ENCODE data around the gene SLC2A10. TPM values are rescaled to one million over a fixed set of nuclear protein-coding genes. Genes with fewer than 3 reads are reported as not detected.

Gene SLC2A10
- total and polyA plus RNA-seq, 2 donors (not counting 3 experiments of a cell fraction or from before 2014, with no cell fraction given), result 11.2 to 13.6 TPM

DNA sequence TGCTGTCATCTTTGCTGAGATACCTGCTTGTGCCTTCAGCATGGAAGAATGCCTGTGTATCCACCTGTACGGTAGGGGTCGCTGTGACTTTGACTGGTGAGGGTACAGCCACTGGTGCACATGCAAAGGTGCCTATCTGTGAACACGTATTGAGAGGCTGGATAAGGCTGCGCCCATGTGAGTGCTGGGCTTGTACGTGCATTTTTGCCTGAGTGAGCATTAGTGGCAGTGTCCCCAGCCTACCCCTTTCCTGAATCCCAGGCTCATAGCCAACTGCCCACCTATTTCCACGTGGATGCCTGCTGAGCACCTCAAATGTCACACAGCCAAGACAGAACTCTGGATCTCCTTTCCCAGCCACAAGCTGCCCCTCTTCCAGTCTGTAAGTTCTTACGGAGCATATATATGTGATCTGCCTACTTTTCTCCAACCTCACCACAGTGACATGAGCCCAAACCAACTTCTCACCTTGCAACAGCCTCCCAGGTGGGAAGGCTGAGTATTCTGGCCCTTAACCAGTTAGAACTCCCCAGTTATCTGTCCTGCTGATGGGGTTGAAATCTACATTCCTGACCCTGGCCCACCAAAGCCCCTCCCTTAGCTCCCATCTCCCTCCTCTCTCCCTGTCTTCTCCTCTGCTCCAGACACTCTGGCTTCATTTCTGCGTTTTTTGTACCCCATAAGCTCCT lies 1.1 kb upstream of the SLC2A10 start:
- CTCF ChIA-PET, result interaction anchor here (1.4 to 2.2 kb wide), 2 partner anchors 19 to 44 kb away, joined by 6 read pairs; partner anchors contain the start of gene TP53RK

DNA sequence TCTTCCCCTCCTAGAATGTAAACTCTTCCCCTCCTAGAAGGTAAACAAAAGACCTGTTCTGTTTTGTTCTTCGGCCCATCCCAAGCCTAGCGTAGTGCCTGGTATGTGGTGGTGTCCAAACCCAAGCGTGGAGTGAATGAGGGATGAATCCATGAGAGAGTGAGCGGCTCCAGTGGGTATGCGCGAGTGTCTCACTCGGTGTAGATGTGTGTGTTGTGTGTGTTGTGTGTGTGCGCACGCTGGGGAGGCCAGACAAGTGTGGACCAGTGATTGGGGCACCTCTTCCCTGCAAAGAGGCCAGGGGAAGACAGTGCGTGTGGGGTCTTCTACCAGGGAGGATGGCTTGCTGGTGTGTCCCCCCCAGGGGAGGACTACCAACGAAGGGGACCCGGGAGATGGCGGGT lies 392 bp upstream of the SLC2A10 start:
- H2AFZ ChIP-seq (ENCODE audit: low read depth, low read length), result peak overlapping the region; percentile 98
- no peak overlapping the region for H3K27ac ChIP-seq (ENCODE audit: insufficient read depth, low read depth, low read length)
- no peaks in the 10 kb centered on the region for H3K9me1 ChIP-seq (replicated peaks; ENCODE audit: control insufficient read depth, extremely low read depth, insufficient read depth, low read length)
- CTCF ChIA-PET, result no interaction called here
- no TSS peak for BruUV-seq (replicated peaks)
- H3K79me2 ChIP-seq (ENCODE audit: control insufficient read depth, insufficient read depth, low read length), result no peaks in the 10 kb centered on the region
- TF ChIP-seq JUN (IDR thresholded peaks at IDR 0.05; ENCODE audit: borderline replicate concordance, insufficient read depth, insufficient read length, low read depth) (no peak), MYC (IDR thresholded peaks at IDR 0.05; ENCODE audit: low read depth, low read length) (no peak), EZH2 (IDR thresholded peaks at IDR 0.05; ENCODE audit: borderline replicate concordance, low read depth, low read length, severe bottlenecking) (no peak), GATA2 (IDR thresholded peaks at IDR 0.05; ENCODE audit: insufficient read depth, insufficient read length, low read depth, low read length) (no peak), POLR2A (IDR thresholded peaks at IDR 0.05; ENCODE audit: low read depth, low read length) (no peak), FOS (IDR thresholded peaks at IDR 0.05; ENCODE audit: borderline replicate concordance, insufficient read depth, low read length) (no peak)
- TF ChIP-seq, protein P1, sequence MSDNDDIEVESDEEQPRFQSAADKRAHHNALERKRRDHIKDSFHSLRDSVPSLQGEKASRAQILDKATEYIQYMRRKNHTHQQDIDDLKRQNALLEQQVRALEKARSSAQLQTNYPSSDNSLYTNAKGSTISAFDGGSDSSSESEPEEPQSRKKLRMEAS (IDR thresholded peaks at IDR 0.05; ENCODE audit: insufficient read depth, insufficient read length), result no peak
- TF ChIP-seq, protein P2, sequence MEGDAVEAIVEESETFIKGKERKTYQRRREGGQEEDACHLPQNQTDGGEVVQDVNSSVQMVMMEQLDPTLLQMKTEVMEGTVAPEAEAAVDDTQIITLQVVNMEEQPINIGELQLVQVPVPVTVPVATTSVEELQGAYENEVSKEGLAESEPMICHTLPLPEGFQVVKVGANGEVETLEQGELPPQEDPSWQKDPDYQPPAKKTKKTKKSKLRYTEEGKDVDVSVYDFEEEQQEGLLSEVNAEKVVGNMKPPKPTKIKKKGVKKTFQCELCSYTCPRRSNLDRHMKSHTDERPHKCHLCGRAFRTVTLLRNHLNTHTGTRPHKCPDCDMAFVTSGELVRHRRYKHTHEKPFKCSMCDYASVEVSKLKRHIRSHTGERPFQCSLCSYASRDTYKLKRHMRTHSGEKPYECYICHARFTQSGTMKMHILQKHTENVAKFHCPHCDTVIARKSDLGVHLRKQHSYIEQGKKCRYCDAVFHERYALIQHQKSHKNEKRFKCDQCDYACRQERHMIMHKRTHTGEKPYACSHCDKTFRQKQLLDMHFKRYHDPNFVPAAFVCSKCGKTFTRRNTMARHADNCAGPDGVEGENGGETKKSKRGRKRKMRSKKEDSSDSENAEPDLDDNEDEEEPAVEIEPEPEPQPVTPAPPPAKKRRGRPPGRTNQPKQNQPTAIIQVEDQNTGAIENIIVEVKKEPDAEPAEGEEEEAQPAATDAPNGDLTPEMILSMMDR (IDR thresholded peaks at IDR 0.05; ENCODE audit: extremely low read depth in 1 of 2, insufficient read depth in 1 of 2, low read depth in 1 of 2, low read length in 2 of 2), result no peak
- peak overlapping the region in 1 of 3 experiments; percentile 82 for H3K4me3 ChIP-seq (replicated peaks in 1 of 3; ENCODE audit: insufficient read depth in 1 of 3, low read depth in 1 of 3, low read length in 3 of 3)
- H3K9ac ChIP-seq (replicated peaks; ENCODE audit: extremely low read depth, insufficient read depth, low read length), result peak overlapping the region; percentile 12
- no peaks in the 10 kb centered on the region for H4K20me1 ChIP-seq (replicated peaks; ENCODE audit: control insufficient read depth, extremely low read depth, insufficient read depth, low read length)
- intact Hi-C loops (cut with micrococcal nuclease), result loop anchor here (1.0 kb wide), 1 partner anchor 20 kb away; the partner anchor contains the start of gene TP53RK
- no peak for DNase-seq (ENCODE audit: low read depth, low spot score)
- peaks cover 4 to 6% of the 10 kb centered on the region in 2 experiments for H3K27me3 ChIP-seq (ENCODE audit: control insufficient read depth in 2 of 2, insufficient read depth in 2 of 2, low read length in 2 of 2)
- peaks cover 0 to 1% of the 10 kb centered on the region in 2 experiments for H3K36me3 ChIP-seq (ENCODE audit: control insufficient read depth in 2 of 2, extremely low read depth in 1 of 2, insufficient read depth in 2 of 2, low read length in 2 of 2)
- dilution Hi-C loops (cut with MboI; ENCODE audit: extremely low pct_ligation_motif_present, low sequenced_read_pairs), result no loop called here
- no peak overlapping the region for H3K4me2 ChIP-seq (ENCODE audit: insufficient read depth, low read length)
- no peaks in the 10 kb centered on the region for H3K9me3 ChIP-seq (replicated peaks; ENCODE audit: control insufficient read depth, insufficient read depth, low read length)
- FAIRE-seq, result no peak
- H3K4me1 ChIP-seq (ENCODE audit: control insufficient read depth, extremely low read depth, insufficient read depth, low read length), result peaks cover 9% of the 10 kb centered on the region
- POLR2A ChIA-PET, result no interaction called here

More for the DNA sequence above, 1.1 kb upstream of the SLC2A10 start:
- no peak for DNase-seq (ENCODE audit: low read depth, low spot score)
- peaks cover 0 to 1% of the 10 kb centered on the region in 2 experiments for H3K36me3 ChIP-seq (ENCODE audit: control insufficient read depth in 2 of 2, extremely low read depth in 1 of 2, insufficient read depth in 2 of 2, low read length in 2 of 2)
- H3K79me2 ChIP-seq (ENCODE audit: control insufficient read depth, insufficient read depth, low read length), result no peaks in the 10 kb centered on the region
- no peak overlapping the region for H3K4me3 ChIP-seq (replicated peaks in 1 of 3; ENCODE audit: insufficient read depth in 1 of 3, low read depth in 1 of 3, low read length in 3 of 3)
- TF ChIP-seq POLR2AphosphoS5 (IDR thresholded peaks at IDR 0.05; ENCODE audit: insufficient read depth, low read depth, low read length) (no peak), MYC (IDR thresholded peaks at IDR 0.05; ENCODE audit: low read depth, low read length) (no peak)
- TF ChIP-seq, protein P2 (IDR thresholded peaks at IDR 0.05; ENCODE audit: extremely low read depth in 1 of 2, insufficient read depth in 1 of 2, low read depth in 1 of 2, low read length in 2 of 2), result peak in 1 of 2 donors; percentile 12
- intact Hi-C loops (cut with micrococcal nuclease), result no loop called here
- H3K4me2 ChIP-seq (ENCODE audit: insufficient read depth, low read length), result no peak overlapping the region
- POLR2A ChIA-PET, result no interaction called here
- BruUV-seq (replicated peaks), result no TSS peak
- H4K20me1 ChIP-seq (replicated peaks; ENCODE audit: control insufficient read depth, extremely low read depth, insufficient read depth, low read length), result no peaks in the 10 kb centered on the region
- FAIRE-seq, result no peak
- H3K9ac ChIP-seq (replicated peaks; ENCODE audit: extremely low read depth, insufficient read depth, low read length), result no peak overlapping the region
- H3K4me1 ChIP-seq (ENCODE audit: control insufficient read depth, extremely low read depth, insufficient read depth, low read length), result peaks cover 9% of the 10 kb centered on the region
- H3K27ac ChIP-seq (ENCODE audit: insufficient read depth, low read depth, low read length), result no peak overlapping the region
- no peaks in the 10 kb centered on the region for H3K9me3 ChIP-seq (replicated peaks; ENCODE audit: control insufficient read depth, insufficient read depth, low read length)
- no peaks in the 10 kb centered on the region for H3K9me1 ChIP-seq (replicated peaks; ENCODE audit: control insufficient read depth, extremely low read depth, insufficient read depth, low read length)
- dilution Hi-C loops (cut with MboI; ENCODE audit: extremely low pct_ligation_motif_present, low sequenced_read_pairs), result no loop called here
- H2AFZ ChIP-seq (ENCODE audit: low read depth, low read length), result peak overlapping the region; percentile 98
- H3K27me3 ChIP-seq (ENCODE audit: control insufficient read depth in 2 of 2, insufficient read depth in 2 of 2, low read length in 2 of 2), result peaks cover 4 to 6% of the 10 kb centered on the region in 2 experiments

All from endothelial cell of umbilical vein (primary cell).